Measurements from ENCODE around the gene SEZ6L.

The SEZ6L gene

DNA sequence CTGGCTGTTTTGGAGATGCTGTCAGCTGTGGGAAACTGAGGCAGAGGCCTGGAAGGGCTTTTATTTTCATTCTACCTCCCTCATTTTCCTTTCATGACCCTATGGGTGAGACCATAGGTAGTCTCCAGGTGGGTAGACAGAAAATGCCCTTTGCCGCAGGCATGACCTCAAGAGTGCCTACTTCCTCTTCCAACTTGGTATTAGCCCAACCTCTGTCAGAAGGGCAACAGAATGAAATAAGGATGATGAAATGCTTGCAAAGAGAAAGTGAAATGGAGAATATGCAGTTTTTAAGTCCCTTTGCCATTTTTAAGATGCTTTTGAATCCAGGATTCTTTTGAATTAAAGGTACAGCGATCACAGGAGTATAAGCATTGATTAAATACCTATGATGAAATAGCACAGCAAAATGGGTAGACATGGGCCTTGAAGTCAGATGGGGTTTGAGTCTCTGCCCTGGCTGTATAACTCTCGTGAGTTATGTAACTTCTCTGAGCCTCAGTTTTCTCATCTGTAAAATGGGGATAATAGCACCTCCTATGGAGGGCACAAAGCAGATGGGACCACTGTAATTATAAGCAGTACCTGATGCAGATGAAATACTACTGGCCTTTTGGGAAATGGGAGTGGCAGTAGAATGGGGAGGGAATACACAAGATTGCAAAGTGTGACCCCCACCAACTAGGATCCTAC lies 263.5 kb downstream of the SEZ6L start:
- DNase-seq: no peak

All from activated CD4-positive, CD25-positive, alpha-beta regulatory T cell treated with anti-CD3 and anti-CD28 coated beads, Interleukin-2, amount 50 U/mL, for 72 hours (primary cell).